Measurements from ENCODE around the gene CCNK. TPM values are rescaled to one million over a fixed set of nuclear protein-coding genes. Genes with fewer than 3 reads are reported as not detected.

CCNK gene
- total RNA-seq: 10 to 100 TPM; 38.3 to 58.3 (median 50.3) TPM
- 10 to 100 TPM; 11.8 to 15.5 (median 12.8) TPM for polyA plus RNA-seq
- long read RNA-seq, donor 1, partial matches to known transcripts: 32 of 35 reads
- long read RNA-seq, donor 1, other reads (novel, unspliced or antisense): 0 of 35 reads
- long read RNA-seq, donor 2, partial matches to known transcripts: 20 of 24 reads
- long read RNA-seq, donor 2, other reads (novel, unspliced or antisense): 0 of 24 reads

DNA sequence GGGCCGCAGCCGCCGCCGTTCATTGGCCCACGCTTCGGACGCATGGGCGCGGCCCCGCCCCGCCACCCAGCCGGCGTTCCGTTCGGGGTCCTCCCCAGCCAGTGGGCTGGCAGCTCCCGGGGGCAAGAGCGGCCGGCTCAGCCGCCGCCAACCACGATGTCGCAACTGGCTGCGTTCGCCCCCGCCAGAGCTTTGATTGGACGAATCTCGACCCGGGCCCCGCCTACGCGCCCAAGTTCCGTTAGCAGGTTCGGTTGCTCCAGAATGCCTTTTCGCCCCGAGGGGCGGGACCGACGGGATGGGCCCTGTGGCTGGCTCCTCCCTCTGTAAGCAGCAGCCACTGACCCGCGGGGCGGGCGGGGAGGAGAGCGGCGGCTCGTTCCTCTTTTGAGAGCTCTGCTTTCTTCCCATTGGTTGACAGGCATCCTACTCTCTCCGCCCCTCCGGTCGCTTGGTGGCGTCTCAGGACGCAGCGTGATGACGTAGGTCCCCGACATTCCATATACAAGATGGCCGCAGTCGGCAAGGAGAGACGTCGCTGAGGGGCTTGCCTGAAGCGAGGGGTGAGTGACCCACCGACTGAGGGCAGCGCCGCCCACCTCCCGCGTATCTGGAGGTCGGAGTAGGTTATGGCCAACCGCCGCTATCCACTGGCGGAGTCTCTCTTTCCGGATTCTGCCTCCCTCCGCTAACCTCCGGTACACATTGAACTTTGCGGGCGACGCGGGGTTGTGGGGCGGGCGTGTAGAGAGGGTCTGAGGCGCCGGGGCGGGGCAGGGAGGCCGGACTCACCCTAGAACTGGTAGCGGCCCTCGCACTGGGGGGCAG is at the start of gene CCNK:
Gene CCNK (plus strand): TSS at position 493 of the 828 bp plus-strand sequence. CDS start 11,269 bp downstream, outside the sequence.
- Histone ChIP-seq H3K36me3 (no peaks in the 10 kb centered on the region), H3K27me3 (replicated peaks in 1 of 7) (no peaks in the 10 kb centered on the region), H3K9me3 (no peaks in the 10 kb centered on the region), H3K4me3 (peak within 1 kb of the TSS; percentile 84 to 97 (median 90)), H3K4me1 (peaks cover 31 to 85% (median 71%) of the 10 kb centered on the region in 6 donors), H3K27ac (peak within 1 kb of the TSS; percentile 85 to 97 (median 94))
- DNase-seq: peak; percentile 100
- intact Hi-C loops (cut with DNase I; ENCODE audit: low total_unique reads): no loop called here
- TF ChIP-seq, protein P1, sequence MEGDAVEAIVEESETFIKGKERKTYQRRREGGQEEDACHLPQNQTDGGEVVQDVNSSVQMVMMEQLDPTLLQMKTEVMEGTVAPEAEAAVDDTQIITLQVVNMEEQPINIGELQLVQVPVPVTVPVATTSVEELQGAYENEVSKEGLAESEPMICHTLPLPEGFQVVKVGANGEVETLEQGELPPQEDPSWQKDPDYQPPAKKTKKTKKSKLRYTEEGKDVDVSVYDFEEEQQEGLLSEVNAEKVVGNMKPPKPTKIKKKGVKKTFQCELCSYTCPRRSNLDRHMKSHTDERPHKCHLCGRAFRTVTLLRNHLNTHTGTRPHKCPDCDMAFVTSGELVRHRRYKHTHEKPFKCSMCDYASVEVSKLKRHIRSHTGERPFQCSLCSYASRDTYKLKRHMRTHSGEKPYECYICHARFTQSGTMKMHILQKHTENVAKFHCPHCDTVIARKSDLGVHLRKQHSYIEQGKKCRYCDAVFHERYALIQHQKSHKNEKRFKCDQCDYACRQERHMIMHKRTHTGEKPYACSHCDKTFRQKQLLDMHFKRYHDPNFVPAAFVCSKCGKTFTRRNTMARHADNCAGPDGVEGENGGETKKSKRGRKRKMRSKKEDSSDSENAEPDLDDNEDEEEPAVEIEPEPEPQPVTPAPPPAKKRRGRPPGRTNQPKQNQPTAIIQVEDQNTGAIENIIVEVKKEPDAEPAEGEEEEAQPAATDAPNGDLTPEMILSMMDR (IDR thresholded peaks at IDR 0.05 in 8 of 11, conservative IDR thresholded peaks at IDR 0.05 in 3 of 11): peak in 3 of 11 experiments; percentile 23 to 45 (median 27)
- TF ChIP-seq POLR2A (IDR thresholded peaks at IDR 0.05) (peak; percentile 46 to 81 (median 75)), POLR2AphosphoS5 (IDR thresholded peaks at IDR 0.05) (peak; percentile 98 to 99 (median 99))
- 0 to 1% (median 0%) methylated on average over 56 to 82 of the region's 82 CpGs for WGBS, 5 donors

DNA sequence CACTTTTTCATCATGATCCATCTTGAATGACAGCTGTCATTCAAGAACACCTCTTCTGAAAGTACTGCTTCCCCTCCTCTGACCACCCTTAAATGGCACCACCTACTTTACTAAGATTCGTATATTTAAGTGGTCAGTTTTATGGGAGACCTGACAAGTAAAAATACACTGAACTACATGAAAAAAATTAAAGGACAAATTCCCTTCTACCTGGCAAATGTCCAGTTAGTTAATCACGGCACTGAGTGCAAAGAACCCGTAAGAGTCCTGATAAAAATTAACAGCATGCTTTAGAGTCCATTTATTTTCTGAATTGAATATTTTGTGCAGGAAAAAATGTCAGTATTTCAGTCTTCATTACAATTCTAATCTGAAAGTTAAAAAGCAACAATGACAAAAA is 49.2 kb upstream of the CCNK start:
- no peak overlapping the region for H3K27ac ChIP-seq
- peaks cover 0 to 16% (median 12%) of the 10 kb centered on the region in 8 donors for H3K9me3 ChIP-seq
- WGBS, 5 donors: 68 to 90% (median 79%) methylated on average over 3 of the region's 3 CpGs
- H3K4me3 ChIP-seq: no peak overlapping the region
- H3K27me3 ChIP-seq (replicated peaks in 1 of 7): no peaks in the 10 kb centered on the region
- peaks cover 3 to 96% (median 34%) of the 10 kb centered on the region in 6 donors for H3K36me3 ChIP-seq
- DNase-seq: no peak
- H3K4me1 ChIP-seq: peaks cover 0 to 33% (median 15%) of the 10 kb centered on the region in 6 donors
- intact Hi-C loops (cut with DNase I; ENCODE audit: low total_unique reads): no loop called here
- no peak for TF ChIP-seq POLR2AphosphoS5 (IDR thresholded peaks at IDR 0.05)
- TF ChIP-seq POLR2A (IDR thresholded peaks at IDR 0.05): no peak
- TF ChIP-seq, protein P1 (IDR thresholded peaks at IDR 0.05 in 8 of 11, conservative IDR thresholded peaks at IDR 0.05 in 3 of 11): no peak

DNA sequence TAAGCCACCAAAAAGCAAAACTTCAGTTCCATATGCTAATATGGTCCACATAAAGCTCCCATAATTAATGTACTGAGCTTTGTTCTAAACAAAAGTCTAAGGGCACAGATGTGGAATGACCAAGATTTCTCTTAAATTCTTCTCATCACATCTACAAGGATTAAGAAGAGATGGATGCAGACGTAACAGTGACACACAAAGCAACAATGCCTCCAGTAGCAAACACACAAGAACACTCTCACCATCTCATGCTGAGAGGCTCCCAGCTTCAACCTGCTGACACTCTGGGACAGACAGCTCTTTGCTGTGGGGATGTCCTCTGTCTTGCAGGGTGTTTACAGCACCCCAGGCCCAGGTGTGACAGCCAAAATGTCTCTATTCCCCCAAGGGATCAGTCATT is 48.7 kb upstream of the CCNK start:
- Histone ChIP-seq H3K27me3 (replicated peaks in 1 of 7) (no peaks in the 10 kb centered on the region), H3K27ac (no peak overlapping the region), H3K4me3 (no peak overlapping the region), H3K4me1 (peaks cover 0 to 37% (median 18%) of the 10 kb centered on the region in 6 donors), H3K9me3 (peaks cover 0 to 16% (median 12%) of the 10 kb centered on the region in 8 donors), H3K36me3 (peaks cover 3 to 96% (median 34%) of the 10 kb centered on the region in 6 donors)
- TF ChIP-seq, protein P1 (IDR thresholded peaks at IDR 0.05 in 8 of 11, conservative IDR thresholded peaks at IDR 0.05 in 3 of 11): no peak
- TF ChIP-seq POLR2AphosphoS5 (IDR thresholded peaks at IDR 0.05) (no peak), POLR2A (IDR thresholded peaks at IDR 0.05) (no peak)
- intact Hi-C loops (cut with DNase I; ENCODE audit: low total_unique reads): no loop called here
- WGBS, 5 donors: 68 to 100% (median 90%) methylated on average over 1 of the region's 1 CpG
- no peak for DNase-seq

DNA sequence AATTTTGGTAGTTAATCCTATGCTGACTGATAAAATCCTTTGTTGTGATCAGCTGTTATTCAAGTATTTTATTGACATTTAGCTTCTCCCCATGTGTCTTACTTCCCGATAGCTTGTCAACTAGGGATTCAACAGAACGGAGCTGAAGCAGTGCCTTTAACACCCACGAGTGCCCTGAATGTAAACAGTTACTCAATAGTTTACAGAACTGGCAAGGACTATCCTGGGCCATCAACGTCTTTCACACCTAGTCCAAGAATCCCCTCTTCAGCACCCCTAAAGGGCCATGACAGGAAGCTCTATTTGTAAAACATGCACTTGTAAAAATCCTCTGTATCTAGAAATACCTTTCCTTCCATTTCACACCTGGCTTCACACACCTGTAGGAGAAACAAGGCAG is 45.9 kb upstream of the CCNK start:
- Histone ChIP-seq H3K27ac (peak overlapping the region in 1 of 8 donors; percentile 52), H3K27me3 (replicated peaks in 1 of 7) (no peaks in the 10 kb centered on the region), H3K4me3 (no peak overlapping the region), H3K9me3 (no peaks in the 10 kb centered on the region), H3K4me1 (peaks cover 0 to 45% (median 17%) of the 10 kb centered on the region in 6 donors), H3K36me3 (peaks cover 0 to 93% (median 22%) of the 10 kb centered on the region in 6 donors)
- intact Hi-C loops (cut with DNase I; ENCODE audit: low total_unique reads): no loop called here
- TF ChIP-seq POLR2A (IDR thresholded peaks at IDR 0.05): no peak
- TF ChIP-seq POLR2AphosphoS5 (IDR thresholded peaks at IDR 0.05): no peak
- TF ChIP-seq, protein P1 (IDR thresholded peaks at IDR 0.05 in 8 of 11, conservative IDR thresholded peaks at IDR 0.05 in 3 of 11): no peak
- DNase-seq: no peak
- WGBS, 5 donors: 77 to 86% (median 83%) methylated on average over 4 of the region's 4 CpGs

Measured in spleen (tissue), 13 donors.